Gastroesophageal sphincter (tissue), 4 donors: ENCODE measurements around the gene SPEM2. TPM values are rescaled to one million over a fixed set of nuclear protein-coding genes. Genes with fewer than 3 reads are reported as not detected.
A peak's percentile ranks its signal among the peaks of the same experiment; 100 is the strongest.
"Not testable (repeated sequence)": the region's sequence is repeated elsewhere in the genome, so short reads cannot be mapped to it uniquely, and the experiment has no call there.

ENCODE experiments used
- ATAC-seq: fragments of 150-250 bp; one replicate; pipeline ENCODE4 v1.9.1; 2016; ENCODE audit warnings: mild to moderate bottlenecking, moderate library complexity
- H3K27ac ChIP-seq, 4 donors: fragments of 200-600 bp; sonication (generic) in 3 of 4; 1 replicate in 3 of 4; 2 replicates in 1 of 4; pipeline ENCODE4 v1.5.1; 2016 to 2019
- H3K27me3 ChIP-seq: fragments of 200-600 bp; sonication (generic); one replicate; pipeline ENCODE4 v1.5.1; 2019
- H3K36me3 ChIP-seq, 2 donors: fragments of 200-600 bp; sonication (generic); one replicate each; pipeline ENCODE4 v1.5.1; 2019; ENCODE audit warnings: control low read depth in 1 of 2
- H3K4me1 ChIP-seq, 3 donors: fragments of 200-600 bp; sonication (generic); 1 replicate in 2 of 3; 2 replicates in 1 of 3; pipeline ENCODE4 v1.5.1; 2016 to 2019; ENCODE audit warnings: control low read depth in 2 of 3
- H3K4me3 ChIP-seq, 2 donors: fragments of 200-600 bp; sonication (generic); one replicate each; pipeline ENCODE4 v1.5.1; 2019; ENCODE audit warnings: mild to moderate bottlenecking in 1 of 2, moderate library complexity in 1 of 2
- H3K9me3 ChIP-seq, 3 donors: fragments of 200-600 bp; sonication (generic); one replicate each; pipeline ENCODE4 v1.5.1; 2017 to 2019; ENCODE audit warnings: control low read depth in 2 of 3
- CTCF ChIP-seq, 4 experiments: fragments of 200-600 bp in 2 of 4; fragments of 450-650 bp in 2 of 4; sonication (generic) in 1 of 4; IDR thresholded peaks; one replicate each; pipeline ENCODE4 v1.5.1; 2017 to 2019; ENCODE audit warnings: antibody characterized with exemption in 4 of 4, mild to moderate bottlenecking in 2 of 4, moderate library complexity in 2 of 4
- EP300 ChIP-seq: sonication (generic); formaldehyde crosslinking; IDR thresholded peaks from one replicate; pipeline ENCODE4 v1.6.1; 2017; ENCODE audit warnings: antibody characterized with exemption, mild to moderate bottlenecking
- POLR2A ChIP-seq, 2 donors: fragments of 450-650 bp; IDR thresholded peaks; one replicate each; pipeline ENCODE4 v1.6.1; 2017; ENCODE audit warnings: antibody characterized with exemption in 2 of 2, mild to moderate bottlenecking in 2 of 2, moderate library complexity in 1 of 2
- POLR2AphosphoS5 ChIP-seq: sonication (generic); formaldehyde crosslinking; IDR thresholded peaks from one replicate; pipeline ENCODE4 v1.6.1; 2017; ENCODE audit warnings: antibody characterized with exemption
- WGBS, 2 donors: methylation state at CpG; one replicate each; pipeline ENCODE4 v1.1.5; 2018; ENCODE audit warnings: low coverage in 1 of 2; 5-methylcytosine and 5-hydroxymethylcytosine counted together
- total RNA-seq, 4 donors: library from RNA; depleted of rRNA; stranded (reverse); fragments of >200 nt; gene quantifications; one replicate each; pipeline ENCODE4 v1.1.0, GENCODE V29; 2016

SPEM2 gene
- total RNA-seq, 4 donors from 2014 or later: not detected

- ATAC-seq: no peak
- H3K9me3 ChIP-seq: no peaks in the 10 kb centered on the region
- H3K4me3 ChIP-seq: no peak overlapping the region
- peaks cover 0 to 35% of the 10 kb centered on the region in 2 donors for H3K36me3 ChIP-seq
- peaks cover 2 to 77% (median 17%) of the 10 kb centered on the region in 3 donors for H3K4me1 ChIP-seq
- WGBS, 2 donors: 86 to 91% methylated on average over 5 to 11 of the region's 11 CpGs
- TF ChIP-seq EP300: no peak
- TF ChIP-seq POLR2A (IDR thresholded peaks at IDR 0.05): no peak
- TF ChIP-seq POLR2AphosphoS5: no peak
- TF ChIP-seq CTCF (IDR thresholded peaks at IDR 0.05): no peak
- H3K27me3 ChIP-seq: no peaks in the 10 kb centered on the region
- peak overlapping the region in 1 of 4 donors; percentile 10 for H3K27ac ChIP-seq
Observed at GRCh38 chr17:7468290-7468689, 42.9 kb downstream of the SPEM2 start.

- TF ChIP-seq EP300 (no peak), POLR2AphosphoS5 (no peak), CTCF (IDR thresholded peaks at IDR 0.05) (no peak), POLR2A (IDR thresholded peaks at IDR 0.05) (no peak)
- Histone ChIP-seq H3K9me3 (no peaks in the 10 kb centered on the region), H3K36me3 (peaks cover 0 to 29% of the 10 kb centered on the region in 2 donors), H3K27me3 (no peaks in the 10 kb centered on the region), H3K4me1 (peaks cover 2 to 83% (median 17%) of the 10 kb centered on the region in 3 donors), H3K27ac (no peak overlapping the region), H3K4me3 (no peak overlapping the region)
- 57 to 68% methylated on average over 1 to 12 of the region's 12 CpGs for WGBS, 2 donors
- no peak for ATAC-seq
Observed at GRCh38 chr17:7468804-7469389, 43.5 kb downstream of the SPEM2 start.

- not testable (repeated sequence) for H3K27me3 ChIP-seq, H3K4me3 ChIP-seq, H3K9me3 ChIP-seq, ATAC-seq
- 87 to 92% methylated on average over 3 to 12 of the region's 12 CpGs for WGBS, 2 donors
- Histone ChIP-seq H3K36me3 (peaks cover 0 to 20% of the 10 kb centered on the region in 2 donors), H3K27ac (peak overlapping the region in 1 of 4 donors; percentile 28), H3K4me1 (peaks cover 2 to 92% (median 17%) of the 10 kb centered on the region in 3 donors)
Observed at GRCh38 chr17:7469843-7470242, 44.4 kb downstream of the SPEM2 start.

- Histone ChIP-seq H3K4me1 (peaks cover 2 to 97% (median 24%) of the 10 kb centered on the region in 3 donors), H3K27ac (peak overlapping the region in 3 of 4 donors; percentile 1 to 33 (median 28)), H3K36me3 (peaks cover 0 to 15% of the 10 kb centered on the region in 2 donors)
- ATAC-seq, H3K4me3 ChIP-seq, H3K27me3 ChIP-seq, H3K9me3 ChIP-seq: not testable (repeated sequence)
- 74 to 94% methylated on average over 3 to 8 of the region's 8 CpGs for whole genome bisulfite sequencing, 2 donors
Observed at GRCh38 chr17:7470457-7470973, 45.1 kb downstream of the SPEM2 start.

GRCh38 chr17:7471729-7472128, 46.3 kb downstream of the SPEM2 start:
- WGBS, 2 donors: 86% methylated on average over 2 of the region's 2 CpGs; no CpG with 5 or more reads in 1 of the 2 donors

GRCh38 chr17:7474767-7475166, 49.4 kb downstream of the SPEM2 start:
- not testable (repeated sequence) for ATAC-seq, H3K27me3 ChIP-seq, H3K9me3 ChIP-seq, H3K36me3 ChIP-seq, H3K4me3 ChIP-seq
- Histone ChIP-seq H3K27ac (peak overlapping the region in 3 of 4 donors; percentile 99 to 100 (median 100)), H3K4me1 (peaks cover 4 to 89% (median 31%) of the 10 kb centered on the region in 3 donors)
- WGBS, 2 donors: 84 to 98% methylated on average over 6 to 7 of the region's 8 CpGs

More at GRCh38 chr17:7471729-7472128, 46.3 kb downstream of the SPEM2 start:
- ATAC-seq: no peak
- Histone ChIP-seq H3K4me3 (no peak overlapping the region), H3K27me3 (no peaks in the 10 kb centered on the region), H3K9me3 (no peaks in the 10 kb centered on the region), H3K36me3 (peaks cover 0 to 3% of the 10 kb centered on the region in 2 donors), H3K27ac (peak overlapping the region in 2 of 4 donors; percentile 4 to 28), H3K4me1 (peaks cover 0 to 97% (median 26%) of the 10 kb centered on the region in 3 donors)
- TF ChIP-seq EP300 (no peak), CTCF (IDR thresholded peaks at IDR 0.05) (no peak), POLR2A (IDR thresholded peaks at IDR 0.05) (no peak), POLR2AphosphoS5 (no peak)
